Neuronal stem cell (in vitro differentiated cells): ENCODE results near the gene STIM1.

Experiments used
- DNase-seq: peaks from one replicate; pipeline ENCODE4 v3.0.0-alpha.2; 2013; ENCODE audit warnings: low spot score
- H2AFZ ChIP-seq: one replicate; pipeline ENCODE4 v1.6.1; 2013; ENCODE audit warnings: mild to moderate bottlenecking, low read length, inconsistent platforms
- H2AK5ac ChIP-seq: 2 replicates; pipeline ENCODE4 v1.6.1; 2013; ENCODE audit warnings: low read depth, mild to moderate bottlenecking, inconsistent platforms, low read length, moderate library complexity, mixed read lengths
- H2BK120ac ChIP-seq: 2 replicates; pipeline ENCODE4 v1.6.1; 2013; ENCODE audit warnings: low read depth, mild to moderate bottlenecking, inconsistent platforms, low read length, moderate library complexity, mixed read lengths
- H2BK12ac ChIP-seq: one replicate; pipeline ENCODE4 v1.6.1; 2013; ENCODE audit warnings: low read length, inconsistent platforms
- H2BK15ac ChIP-seq: 2 replicates; pipeline ENCODE4 v1.6.1; 2013; ENCODE audit warnings: mild to moderate bottlenecking, low read length, inconsistent platforms, mixed read lengths
- H2BK5ac ChIP-seq: one replicate; pipeline ENCODE4 v1.6.1; 2013; ENCODE audit warnings: inconsistent platforms, mild to moderate bottlenecking, low read length, moderate library complexity
- H3K14ac ChIP-seq: one replicate; pipeline ENCODE4 v1.6.1; 2013; ENCODE audit warnings: low read length, inconsistent platforms
- H3K18ac ChIP-seq: 2 replicates; pipeline ENCODE4 v1.6.1; 2013; ENCODE audit warnings: low read length, inconsistent platforms
- H3K23ac ChIP-seq: 2 replicates; pipeline ENCODE4 v1.6.1; 2013; ENCODE audit warnings: low read depth, mild to moderate bottlenecking, mixed read lengths, low read length, inconsistent platforms; ENCODE audit not compliant: poor library complexity
- H3K27ac ChIP-seq: replicated peaks from 3 replicates; pipeline ENCODE4 v1.5.1; 2013; ENCODE audit warnings: low read length, inconsistent platforms
- H3K27me3 ChIP-seq, 3 experiments: 2 replicates each; pipeline ENCODE4 v1.6.1; 2013; ENCODE audit warnings: low read length in 3 of 3, mild to moderate bottlenecking in 2 of 3, inconsistent platforms in 1 of 3, low read depth in 1 of 3, mixed read lengths in 1 of 3, moderate library complexity in 1 of 3; ENCODE audit not compliant: control insufficient read depth in 3 of 3, insufficient read depth in 3 of 3
- H3K36me3 ChIP-seq, 2 donors: replicated peaks in 1 of 2; 2 replicates each; pipeline ENCODE4 v1.6.1; 2013; ENCODE audit warnings: low read length in 2 of 2; ENCODE audit not compliant: control insufficient read depth in 2 of 2, insufficient read depth in 2 of 2
- H3K4ac ChIP-seq: 2 replicates; pipeline ENCODE4 v1.6.1; 2013; ENCODE audit warnings: inconsistent platforms, mild to moderate bottlenecking, low read length, moderate library complexity
- H3K4me1 ChIP-seq, 2 donors: 1 replicate in 1 of 2; 2 replicates in 1 of 2; pipeline ENCODE4 v1.6.1; 2013; ENCODE audit warnings: low read length in 2 of 2, low read depth in 1 of 2; ENCODE audit not compliant: control insufficient read depth in 2 of 2, insufficient read depth in 1 of 2
- H3K4me2 ChIP-seq: one replicate; pipeline ENCODE4 v1.6.1; 2013; ENCODE audit warnings: mild to moderate bottlenecking, low read length, inconsistent platforms; ENCODE audit not compliant: insufficient read depth, poor library complexity, severe bottlenecking
- H3K4me3 ChIP-seq, 2 donors: 2 replicates each; pipeline ENCODE4 v1.5.1; 2013; ENCODE audit warnings: low read length in 2 of 2, mild to moderate bottlenecking in 2 of 2, inconsistent platforms in 1 of 2, moderate library complexity in 1 of 2
- H3K79me1 ChIP-seq: one replicate; pipeline ENCODE4 v1.6.1; 2013; ENCODE audit warnings: low read depth, mild to moderate bottlenecking, inconsistent platforms, low read length, moderate library complexity
- H3K9ac ChIP-seq: one replicate; pipeline ENCODE4 v1.6.1; 2013; ENCODE audit warnings: mild to moderate bottlenecking, low read depth, low read length, inconsistent platforms; ENCODE audit not compliant: poor library complexity
- H3K9me3 ChIP-seq, 2 donors: replicated peaks in 1 of 2; 2 replicates each; pipeline versions ENCODE3 to v1.6.1; 2013; ENCODE audit warnings: low read length in 2 of 2, mild to moderate bottlenecking in 2 of 2, inconsistent platforms in 1 of 2, low read depth in 1 of 2, mixed read lengths in 1 of 2, moderate library complexity in 1 of 2; ENCODE audit not compliant: control insufficient read depth in 2 of 2, insufficient read depth in 1 of 2
- H4K8ac ChIP-seq: one replicate; pipeline ENCODE4 v1.6.1; 2013; ENCODE audit warnings: low read depth, mild to moderate bottlenecking, inconsistent platforms, low read length, moderate library complexity
- H4K91ac ChIP-seq: one replicate; pipeline ENCODE4 v1.6.1; 2013; ENCODE audit warnings: low read length, low read depth, mild to moderate bottlenecking, inconsistent platforms; ENCODE audit not compliant: poor library complexity
- WGBS, 2 donors: extraction: QIAGEN DNeasy Blood & Tissue Kit; methylation state at CpG; one replicate each; pipeline ENCODE4 v1.1.7; 2013; ENCODE audit warnings: missing lambda C conversion rate in 2 of 2, mixed read lengths in 1 of 2; ENCODE audit not compliant: insufficient read length in 2 of 2, insufficient replicate concordance in 1 of 2; ENCODE audit errors: extremely low coverage in 2 of 2; 5-methylcytosine and 5-hydroxymethylcytosine counted together

Gene STIM1

GRCh38 chr11:3849297-3849874 lies 6.1 kb upstream of the STIM1 start:
- Histone ChIP-seq H2BK15ac (no peak overlapping the region), H2BK5ac (no peak overlapping the region), H2AK5ac (no peak overlapping the region), H3K27ac (no peak overlapping the region), H3K4ac (no peak overlapping the region), H3K14ac (no peak overlapping the region), H3K4me2 (no peak overlapping the region), H3K9me3 (no peaks in the 10 kb centered on the region), H2BK120ac (no peak overlapping the region), H3K36me3 (no peaks in the 10 kb centered on the region), H2BK12ac (no peak overlapping the region), H3K9ac (no peak overlapping the region), H3K23ac (no peak overlapping the region), H3K79me1 (no peaks in the 10 kb centered on the region), H3K27me3 (peaks cover 0 to 12% (median 0%) of the 10 kb centered on the region in 3 experiments), H3K4me3 (no peak overlapping the region), H4K91ac (no peak overlapping the region), H3K18ac (no peak overlapping the region), H3K4me1 (peaks cover 2 to 4% of the 10 kb centered on the region in 2 donors), H4K8ac (no peak overlapping the region), H2AFZ (no peak overlapping the region)
- no CpG with 5 or more reads among the region's 10 CpGs for WGBS, 2 donors
- DNase-seq, result peak; percentile 46

GRCh38 chr11:3853545-3853842 lies 2.0 kb upstream of the STIM1 start:
- no peak overlapping the region for H3K18ac ChIP-seq
- H3K27me3 ChIP-seq, result peaks cover 0 to 3% (median 0%) of the 10 kb centered on the region in 3 experiments
- H3K4ac ChIP-seq, result no peak overlapping the region
- no peak overlapping the region for H2AK5ac ChIP-seq
- H3K79me1 ChIP-seq, result peaks cover 2% of the 10 kb centered on the region
- H3K4me3 ChIP-seq, result no peak overlapping the region
- H2AFZ ChIP-seq, result peak overlapping the region; percentile 100
- no peak overlapping the region for H2BK12ac ChIP-seq
- H3K36me3 ChIP-seq, result no peaks in the 10 kb centered on the region
- H2BK15ac ChIP-seq, result no peak overlapping the region
- no peaks in the 10 kb centered on the region for H3K9me3 ChIP-seq
- H3K23ac ChIP-seq, result no peak overlapping the region
- H3K9ac ChIP-seq, result no peak overlapping the region
- H2BK5ac ChIP-seq, result no peak overlapping the region
- no CpG with 5 or more reads among the region's 1 CpG for WGBS, 2 donors
- H4K8ac ChIP-seq, result no peak overlapping the region
- H2BK120ac ChIP-seq, result no peak overlapping the region
- no peak overlapping the region for H3K27ac ChIP-seq
- H4K91ac ChIP-seq, result no peak overlapping the region
- no peak overlapping the region for H3K4me2 ChIP-seq
- H3K14ac ChIP-seq, result no peak overlapping the region
- no peak for DNase-seq
- H3K4me1 ChIP-seq, result peaks cover 12 to 16% of the 10 kb centered on the region in 2 donors

GRCh38 chr11:3853899-3854659 lies 1.4 kb upstream of the STIM1 start:
- peak overlapping the region; percentile 23 for H2BK12ac ChIP-seq
- H2AK5ac ChIP-seq, result no peak overlapping the region
- H3K14ac ChIP-seq, result no peak overlapping the region
- peaks cover 0 to 3% (median 0%) of the 10 kb centered on the region in 3 experiments for H3K27me3 ChIP-seq
- no peak overlapping the region for H3K9ac ChIP-seq
- peaks cover 2% of the 10 kb centered on the region for H3K79me1 ChIP-seq
- no peaks in the 10 kb centered on the region for H3K36me3 ChIP-seq
- H3K4me2 ChIP-seq, result no peak overlapping the region
- no peak overlapping the region for H3K27ac ChIP-seq
- no peak overlapping the region for H3K18ac ChIP-seq
- H2AFZ ChIP-seq, result peak overlapping the region; percentile 100
- H3K4ac ChIP-seq, result no peak overlapping the region
- no peaks in the 10 kb centered on the region for H3K9me3 ChIP-seq
- H3K4me3 ChIP-seq, result peak overlapping the region in 1 of 2 donors; percentile 89
- no peak overlapping the region for H2BK5ac ChIP-seq
- no peak overlapping the region for H4K91ac ChIP-seq
- H3K23ac ChIP-seq, result no peak overlapping the region
- H2BK15ac ChIP-seq, result no peak overlapping the region
- H4K8ac ChIP-seq, result no peak overlapping the region
- H3K4me1 ChIP-seq, result peaks cover 12 to 18% of the 10 kb centered on the region in 2 donors
- H2BK120ac ChIP-seq, result no peak overlapping the region
- no CpG with 5 or more reads among the region's 11 CpGs for WGBS, 2 donors
- no peak for DNase-seq

GRCh38 chr11:3854660-3854976 lies 846 bp upstream of the STIM1 start:
- H4K8ac ChIP-seq, result no peak overlapping the region
- no peak overlapping the region for H2AK5ac ChIP-seq
- peaks cover 17 to 21% of the 10 kb centered on the region in 2 donors for H3K4me1 ChIP-seq
- no peak overlapping the region for H3K4ac ChIP-seq
- H3K27me3 ChIP-seq, result peaks cover 0 to 3% (median 0%) of the 10 kb centered on the region in 3 experiments
- peak overlapping the region; percentile 8 for H3K23ac ChIP-seq
- no peak overlapping the region for H4K91ac ChIP-seq
- H3K27ac ChIP-seq, result no peak overlapping the region
- H3K4me3 ChIP-seq, result peak overlapping the region in 1 of 2 donors; percentile 89
- H2BK120ac ChIP-seq, result no peak overlapping the region
- no peak overlapping the region for H3K14ac ChIP-seq
- no peak overlapping the region for H2BK15ac ChIP-seq
- H2BK12ac ChIP-seq, result no peak overlapping the region
- no peak overlapping the region for H3K18ac ChIP-seq
- no peak overlapping the region for H3K9ac ChIP-seq
- peak overlapping the region; percentile 41 for H3K4me2 ChIP-seq
- H3K36me3 ChIP-seq, result no peaks in the 10 kb centered on the region
- DNase-seq, result no peak
- H2BK5ac ChIP-seq, result no peak overlapping the region
- no CpG with 5 or more reads among the region's 7 CpGs for WGBS, 2 donors
- peak overlapping the region; percentile 100 for H2AFZ ChIP-seq
- no peaks in the 10 kb centered on the region for H3K9me3 ChIP-seq
- peaks cover 2% of the 10 kb centered on the region for H3K79me1 ChIP-seq
